Measurements from ENCODE around the gene TOX3. TPM values are rescaled to one million over a fixed set of nuclear protein-coding genes. Genes with fewer than 3 reads are reported as not detected.

TOX3 gene
- total and polyA plus RNA-seq, 2 of the 13 experiments (the other 11 are each of a cell fraction or from before 2014, with no cell fraction given), result 14.5 to 98.6 TPM

GRCh38 chr16:52529226-52529625 lies 17.7 kb downstream of the TOX3 start:
- ATAC-seq (no peak), DNase-seq (ENCODE audit: low spot score) (no peak), FAIRE-seq (no peak)
- Histone ChIP-seq H2AFZ (ENCODE audit: low read length) (no peak overlapping the region), H3K36me3 (replicated peaks in 1 of 2; ENCODE audit: control insufficient read depth in 1 of 2, insufficient read depth in 2 of 2, low read length in 2 of 2) (peaks cover 9 to 42% of the 10 kb centered on the region in 2 experiments), H3K9me3 (ENCODE audit: low read length) (no peaks in the 10 kb centered on the region), H3K79me2 (ENCODE audit: insufficient read depth, low read length) (peaks cover 99% of the 10 kb centered on the region), H3K4me3 (replicated peaks in 1 of 3; ENCODE audit: insufficient read depth in 1 of 3, low read depth in 2 of 3, low read length in 3 of 3) (no peak overlapping the region), H3K4me2 (ENCODE audit: low read depth, low read length) (no peak overlapping the region), H3K9ac (ENCODE audit: insufficient read depth, low read depth, low read length) (no peak overlapping the region), H4K20me1 (ENCODE audit: insufficient read depth, low read length) (peaks cover 80% of the 10 kb centered on the region), H3K4me1 (ENCODE audit: insufficient read depth, low read length) (peaks cover 59% of the 10 kb centered on the region), H3K27me3 (ENCODE audit: control insufficient read depth in 1 of 2, insufficient read depth in 2 of 2, low read length in 2 of 2) (no peaks in the 10 kb centered on the region), H3K27ac (ENCODE audit: extremely low read length, insufficient read depth, low read length) (no peak overlapping the region)
- POLR2A ChIA-PET, result interaction anchor here (1.0 to 1.8 kb wide), 3 partner anchors 14 to 32 kb away, joined by 3 to 5 read pairs (median 3); partner anchors contain the start of gene TOX3
- 54% methylated on average over 1 of the region's 1 CpG for WGBS (ENCODE audit: low lambda C conversion rate)
- intact Hi-C loops (cut with micrococcal nuclease; ENCODE audit: unreplicated experiment) (no loop called here), in situ Hi-C loops (cut with HindIII; ENCODE audit: extremely low pct_ligation_motif_present, low pct_unique_long_range_greater_than_20kb) (no loop called here)
- CTCF ChIA-PET (ENCODE audit: low intra/inter-chr PET ratio, low total read pairs), result no interaction called here
- BruUV-seq (replicated peaks), result no TSS peak
- TF ChIP-seq ZNF589 (CRISPR knock-in tag; conservative IDR thresholded peaks at IDR 0.05) (no peak), MTF1 (CRISPR knock-in tag; IDR thresholded peaks at IDR 0.05) (no peak), ZNF687 (CRISPR knock-in tag; IDR thresholded peaks at IDR 0.05) (no peak), ZBTB2 (CRISPR knock-in tag; IDR thresholded peaks at IDR 0.05; ENCODE audit: low read depth) (no peak), CEBPG (CRISPR knock-in tag; IDR thresholded peaks at IDR 0.05) (no peak), ASH2L (IDR thresholded peaks at IDR 0.05; ENCODE audit: insufficient read length, low read depth, low read length) (no peak), PRDM15 (CRISPR knock-in tag; IDR thresholded peaks at IDR 0.05) (no peak)
